Esophagus (tissue), 2 donors: ENCODE results near the gene SLC22A12. TPM values are rescaled to one million over a fixed set of nuclear protein-coding genes. Genes with fewer than 3 reads are reported as not detected.

Source experiments
- H3K27ac ChIP-seq, 2 donors: one replicate each; pipeline ENCODE4 v1.5.1; 2013; ENCODE audit warnings: low read depth in 2 of 2, mild to moderate bottlenecking in 2 of 2, inconsistent platforms in 1 of 2, low read length in 1 of 2, moderate library complexity in 1 of 2
- H3K27me3 ChIP-seq, 2 donors: one replicate each; pipeline ENCODE4 v1.6.1; 2013; ENCODE audit warnings: low read length in 2 of 2, control low read depth in 1 of 2, mild to moderate bottlenecking in 1 of 2; ENCODE audit not compliant: insufficient read depth in 2 of 2, control insufficient read depth in 1 of 2
- H3K36me3 ChIP-seq, 2 donors: one replicate each; pipeline ENCODE4 v1.6.1; 2013; ENCODE audit warnings: low read length in 1 of 2; ENCODE audit not compliant: control insufficient read depth in 2 of 2, insufficient read depth in 2 of 2
- H3K4me1 ChIP-seq, 2 donors: one replicate each; pipeline ENCODE4 v1.6.1; 2013; ENCODE audit warnings: low read length in 1 of 2; ENCODE audit not compliant: control insufficient read depth in 2 of 2, insufficient read depth in 2 of 2
- H3K4me3 ChIP-seq, 2 donors: one replicate each; pipeline ENCODE4 v1.5.1; 2013; ENCODE audit warnings: low read length in 2 of 2, mild to moderate bottlenecking in 2 of 2, low read depth in 1 of 2, moderate library complexity in 1 of 2
- H3K9me3 ChIP-seq, 2 donors: one replicate each; pipeline ENCODE4 v1.6.1; 2013; ENCODE audit warnings: mild to moderate bottlenecking in 2 of 2, low read depth in 1 of 2, low read length in 1 of 2, moderate library complexity in 1 of 2; ENCODE audit not compliant: control insufficient read depth in 2 of 2, insufficient read depth in 1 of 2
- WGBS, 2 donors: extraction: QIAGEN DNeasy Blood & Tissue Kit; methylation state at CpG; one replicate each; pipeline ENCODE4 v1.1.7; 2013; 5-methylcytosine and 5-hydroxymethylcytosine counted together
- polyA plus RNA-seq, 2 donors: library from polyadenylated mRNA; stranded (reverse); fragments of 200-250 nt; gene quantifications; one replicate each; pipeline ENCODE4 v1.2.3, GENCODE V29; 2013
- donor health status: healthy with polysubstance abuse.
- donor health status: Bipolar disorder and iron deficiency.

The SLC22A12 gene
- polyA plus RNA-seq, 2 donors: not detected

GRCh38 chr11:64619811-64620380 lies 28.9 kb downstream of the SLC22A12 start:
- Histone ChIP-seq H3K27me3 (no peaks in the 10 kb centered on the region), H3K4me1 (peaks cover 0 to 2% of the 10 kb centered on the region in 2 donors), H3K27ac (no peak overlapping the region), H3K4me3 (no peak overlapping the region), H3K36me3 (peaks cover 0 to 4% of the 10 kb centered on the region in 2 donors), H3K9me3 (no peaks in the 10 kb centered on the region)
- 53% methylated on average over 4 to 5 of the region's 5 CpGs for WGBS, 2 donors

DNA sequence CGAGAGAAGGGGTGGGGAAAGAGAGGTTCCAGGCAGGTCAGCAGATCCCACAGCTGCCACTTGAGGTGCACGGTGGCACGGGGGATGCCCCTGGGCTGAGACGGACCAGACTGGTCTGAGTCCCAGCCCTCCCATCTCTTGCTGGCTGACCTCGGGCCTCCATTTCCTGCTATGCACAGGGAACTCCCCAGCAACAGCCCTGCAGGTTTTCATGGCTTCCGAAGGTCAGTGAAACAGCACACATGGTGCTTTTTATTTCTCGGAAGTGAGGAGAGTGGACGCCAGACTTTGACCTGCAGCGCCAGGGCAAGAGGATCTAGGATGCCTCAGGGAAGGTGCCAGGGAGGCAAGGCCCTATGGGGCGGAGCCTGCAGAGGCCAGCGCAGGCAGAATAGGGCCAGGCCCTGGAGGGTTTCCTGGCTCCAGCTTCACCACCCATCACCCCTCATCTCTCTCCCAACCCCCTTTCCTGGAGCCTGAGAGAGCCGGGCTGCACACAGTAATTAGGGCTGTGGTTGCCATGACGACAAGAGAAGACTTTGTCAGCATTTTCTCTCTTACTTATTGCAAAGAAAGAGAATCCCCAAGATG lies 29.5 kb downstream of the SLC22A12 start:
- Histone ChIP-seq H3K27ac (no peak overlapping the region), H3K4me3 (no peak overlapping the region), H3K36me3 (peaks cover 0 to 2% of the 10 kb centered on the region in 2 donors), H3K4me1 (peaks cover 0 to 2% of the 10 kb centered on the region in 2 donors), H3K27me3 (no peaks in the 10 kb centered on the region), H3K9me3 (no peaks in the 10 kb centered on the region)
- 41 to 59% methylated on average over 13 of the region's 13 CpGs for WGBS, 2 donors

GRCh38 chr11:64621283-64622019 lies 30.4 kb downstream of the SLC22A12 start:
- peaks cover 0 to 2% of the 10 kb centered on the region in 2 donors for H3K4me1 ChIP-seq
- H3K36me3 ChIP-seq: no peaks in the 10 kb centered on the region
- no peak overlapping the region for H3K27ac ChIP-seq
- H3K9me3 ChIP-seq: no peaks in the 10 kb centered on the region
- no peaks in the 10 kb centered on the region for H3K27me3 ChIP-seq
- H3K4me3 ChIP-seq: no peak overlapping the region
- 69 to 74% methylated on average over 5 of the region's 5 CpGs for WGBS, 2 donors

- peaks cover 0 to 2% of the 10 kb centered on the region in 2 donors for H3K4me1 ChIP-seq
- H3K9me3 ChIP-seq: no peaks in the 10 kb centered on the region
- 95 to 96% methylated on average over 19 of the region's 19 CpGs for WGBS, 2 donors
- no peak overlapping the region for H3K27ac ChIP-seq
- no peaks in the 10 kb centered on the region for H3K27me3 ChIP-seq
- no peak overlapping the region for H3K4me3 ChIP-seq
- no peaks in the 10 kb centered on the region for H3K36me3 ChIP-seq
Measured at GRCh38 chr11:64622681-64623080, 31.7 kb downstream of the SLC22A12 start.

GRCh38 chr11:64624883-64625481 lies 34.0 kb downstream of the SLC22A12 start:
- Histone ChIP-seq H3K27ac (no peak overlapping the region), H3K9me3 (no peaks in the 10 kb centered on the region), H3K4me1 (peaks cover 0 to 2% of the 10 kb centered on the region in 2 donors), H3K27me3 (no peaks in the 10 kb centered on the region), H3K36me3 (no peaks in the 10 kb centered on the region), H3K4me3 (no peak overlapping the region)
- 76 to 82% methylated on average over 4 of the region's 4 CpGs for WGBS, 2 donors

DNA sequence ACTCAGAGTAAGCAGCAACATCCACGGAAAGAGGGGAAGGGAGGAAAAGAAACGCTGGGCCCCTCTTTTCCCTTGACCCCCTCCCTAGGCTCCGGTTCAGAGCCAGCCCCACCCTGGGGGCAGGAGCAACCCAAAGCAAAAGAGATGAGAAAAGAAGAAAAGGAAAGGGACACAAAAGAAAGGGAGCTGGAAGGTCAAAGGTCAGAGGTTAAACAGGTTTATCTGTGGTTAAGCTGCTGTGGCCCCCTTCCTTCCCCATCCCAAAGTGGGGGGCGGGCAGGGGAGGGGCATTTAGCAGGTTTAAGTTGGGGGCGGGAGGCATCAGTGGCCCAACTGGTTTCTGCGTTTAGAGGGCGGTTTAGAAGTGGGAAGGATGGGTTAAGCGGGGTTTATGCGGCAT lies 35.6 kb downstream of the SLC22A12 start:
- no peaks in the 10 kb centered on the region for H3K36me3 ChIP-seq
- no peaks in the 10 kb centered on the region for H3K4me1 ChIP-seq
- no peaks in the 10 kb centered on the region for H3K27me3 ChIP-seq
- no peaks in the 10 kb centered on the region for H3K9me3 ChIP-seq
- H3K27ac ChIP-seq: no peak overlapping the region
- no peak overlapping the region for H3K4me3 ChIP-seq
- WGBS, 2 donors: 78 to 81% methylated on average over 8 to 9 of the region's 9 CpGs

- Histone ChIP-seq H3K9me3 (no peaks in the 10 kb centered on the region), H3K36me3 (no peaks in the 10 kb centered on the region), H3K4me1 (no peaks in the 10 kb centered on the region), H3K4me3 (no peak overlapping the region), H3K27me3 (no peaks in the 10 kb centered on the region), H3K27ac (no peak overlapping the region)
- WGBS, 2 donors: 89 to 94% methylated on average over 4 of the region's 4 CpGs
Measured at GRCh38 chr11:64627371-64627770, 36.4 kb downstream of the SLC22A12 start.

- H3K4me3 ChIP-seq: no peak overlapping the region
- no peaks in the 10 kb centered on the region for H3K27me3 ChIP-seq
- 84 to 85% methylated on average over 2 of the region's 2 CpGs for WGBS, 2 donors
- H3K9me3 ChIP-seq: no peaks in the 10 kb centered on the region
- H3K36me3 ChIP-seq: no peaks in the 10 kb centered on the region
- H3K27ac ChIP-seq: no peak overlapping the region
- H3K4me1 ChIP-seq: no peaks in the 10 kb centered on the region
Measured at GRCh38 chr11:64628596-64628995, 37.6 kb downstream of the SLC22A12 start.

DNA sequence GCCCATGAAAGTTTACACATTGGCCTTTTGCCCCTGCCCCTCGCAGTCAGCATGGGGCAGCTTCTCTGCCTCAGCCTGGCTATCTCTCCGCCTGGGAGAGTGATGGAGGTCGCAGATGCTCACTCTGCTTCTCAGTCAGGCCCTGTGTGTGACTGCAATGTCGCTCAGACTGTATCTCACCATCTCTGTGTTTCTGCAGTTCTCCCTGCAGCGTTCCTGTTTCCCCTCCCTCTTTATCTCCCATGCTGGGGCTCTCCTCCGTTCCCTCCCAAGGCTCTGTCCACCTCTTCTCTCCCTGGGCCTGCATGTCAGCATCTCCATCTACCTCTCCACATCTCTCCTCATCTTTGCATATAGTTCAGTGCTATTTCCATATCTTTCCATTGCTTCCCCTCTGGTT lies 38.1 kb downstream of the SLC22A12 start:
- no peaks in the 10 kb centered on the region for H3K4me1 ChIP-seq
- WGBS, 2 donors: 80 to 90% methylated on average over 6 of the region's 6 CpGs
- no peak overlapping the region for H3K27ac ChIP-seq
- no peaks in the 10 kb centered on the region for H3K27me3 ChIP-seq
- no peak overlapping the region for H3K4me3 ChIP-seq
- H3K36me3 ChIP-seq: no peaks in the 10 kb centered on the region
- no peaks in the 10 kb centered on the region for H3K9me3 ChIP-seq
